ENCODE data around the gene NOP9.

NOP9 gene

GRCh38 chr14:24304019-24304387 lies 4.4 kb downstream of the NOP9 start:
- H3K27ac ChIP-seq: no peak overlapping the region
- TF ChIP-seq CTCF (IDR thresholded peaks at IDR 0.05) (no peak), ZFX (IDR thresholded peaks at IDR 0.05; ENCODE audit: borderline replicate concordance) (no peak)

- no peak for TF ChIP-seq CTCF (IDR thresholded peaks at IDR 0.05)
- no peak for TF ChIP-seq ZFX (IDR thresholded peaks at IDR 0.05; ENCODE audit: borderline replicate concordance)
Measured at GRCh38 chr14:24307156-24307574, 7.5 kb downstream of the NOP9 start.

GRCh38 chr14:24307575-24308341 lies 8.1 kb downstream of the NOP9 start, which contains the start of gene CIDEB:
CIDEB (minus strand) TSS chr14:24307977; CDS start chr14:24307858, 119 bp downstream.
- TF ChIP-seq ZFX (IDR thresholded peaks at IDR 0.05; ENCODE audit: borderline replicate concordance): no peak
- peak; percentile 98 for TF ChIP-seq CTCF (IDR thresholded peaks at IDR 0.05)
- H3K27ac ChIP-seq: peak within 1 kb of the TSS; percentile 17; the same call in 1 of the 2 replicates

More at GRCh38 chr14:24307156-24307574, 7.5 kb downstream of the NOP9 start:
- H3K27ac ChIP-seq: no peak overlapping the region

- TF ChIP-seq ZFX (IDR thresholded peaks at IDR 0.05; ENCODE audit: borderline replicate concordance) (no peak), CTCF (IDR thresholded peaks at IDR 0.05) (peak; percentile 80)
- peak overlapping the region; percentile 17; the same call in 1 of the 2 replicates for H3K27ac ChIP-seq
Measured at GRCh38 chr14:24308342-24309124, 8.9 kb downstream of the NOP9 start.

- TF ChIP-seq CTCF (IDR thresholded peaks at IDR 0.05) (no peak), ZFX (IDR thresholded peaks at IDR 0.05; ENCODE audit: borderline replicate concordance) (no peak)
- peak within 1 kb of the TSS; percentile 82 for H3K27ac ChIP-seq
Measured at GRCh38 chr14:24309538-24310264, 10.1 kb downstream of the NOP9 start, which contains the start of gene LTB4R2. LTB4R2 (plus strand) TSS chr14:24310140; CDS start chr14:24310665, 525 bp downstream.

GRCh38 chr14:24310265-24310645 lies 10.6 kb downstream of the NOP9 start:
- TF ChIP-seq CTCF (IDR thresholded peaks at IDR 0.05): no peak
- TF ChIP-seq ZFX (IDR thresholded peaks at IDR 0.05; ENCODE audit: borderline replicate concordance): no peak
- peak overlapping the region; percentile 82 for H3K27ac ChIP-seq

Measured in 22Rv1 (cell line).